Psoas muscle (tissue), 8 donors: ENCODE data around the gene NPLOC4. TPM values are rescaled to one million over a fixed set of nuclear protein-coding genes. Genes with fewer than 3 reads are reported as not detected.

Experiments used
- ATAC-seq, 4 donors: fragments of 200-7000 bp; cut with Tn5 transposase; one replicate each; pipeline ENCODE4 v1.9.1; 2020; ENCODE audit warnings: moderate library complexity in 3 of 4, mild to moderate bottlenecking in 2 of 4
- DNase-seq, 2 donors: peaks; one replicate each; pipeline ENCODE4 v3.0.0-alpha.2; 2020
- H3K27ac ChIP-seq: fragments of 200-600 bp; one replicate; pipeline ENCODE4 v1.8.0; 2022
- H3K27me3 ChIP-seq, 3 donors: fragments of 200-600 bp in 1 of 3; one replicate each; pipeline versions ENCODE4 v1.6.1 to v1.8.0; 2013 to 2022; ENCODE audit warnings: low read length in 2 of 3, mild to moderate bottlenecking in 2 of 3, moderate library complexity in 1 of 3; ENCODE audit not compliant: insufficient read depth in 3 of 3
- H3K36me3 ChIP-seq, 2 donors: fragments of 200-600 bp in 1 of 2; one replicate each; pipeline versions ENCODE4 v1.6.1 to v1.8.0; 2013 to 2022; ENCODE audit warnings: low read depth in 1 of 2, mild to moderate bottlenecking in 1 of 2, moderate library complexity in 1 of 2; ENCODE audit not compliant: insufficient read depth in 1 of 2
- H3K4me1 ChIP-seq: fragments of 200-600 bp; one replicate; pipeline ENCODE4 v1.8.0; 2022
- H3K4me3 ChIP-seq: fragments of 200-600 bp; one replicate; pipeline ENCODE4 v1.8.0; 2022; ENCODE audit warnings: mild to moderate bottlenecking
- H3K9me3 ChIP-seq: fragments of 200-600 bp; one replicate; pipeline ENCODE4 v1.8.0; 2022
- WGBS, 3 donors: extraction: QIAGEN DNeasy Blood & Tissue Kit; methylation state at CpG; one replicate each; pipeline versions ENCODE4 v1.1.6 to v1.1.7; 2013; 5-methylcytosine and 5-hydroxymethylcytosine counted together
- intact Hi-C, 2 donors: fragments of 100-400 bp; cut with DNase I; formaldehyde crosslinking; loops; one replicate each; pipeline versions ENCODE4 v1.11.0 to v1.14.2; 2022
- polyA plus RNA-seq, 3 donors: library from polyadenylated mRNA; stranded (reverse); fragments of 200-250 nt; gene quantifications; one replicate each; pipeline ENCODE4 v1.2.3, GENCODE V29; 2013
- total RNA-seq, 4 donors: library from RNA; stranded (reverse); fragmentation: NEBNext Ultra II Directional in 2 of 4; extraction: Animal tissue kit (Norgen Biotek cat#: 25700) in 2 of 4; gene quantifications; one replicate each; pipeline versions ENCODE4 v1.2.1 to v1.2.4, GENCODE V29; 2021 to 2023
- TF ChIP-seq, protein P1 (sequence below): fragments of 200-600 bp; IDR thresholded peaks from one replicate; pipeline ENCODE4 v1.8.0; 2022; ENCODE audit warnings: antibody characterized with exemption
- donor health status: healthy with polysubstance abuse.
- donor health status: DM: no; HTN: no; CAD: no; lungs with moderate emphysema.
- donor health status: Bipolar disorder and iron deficiency.
- donor health status: healthy.
- donor health status: DM: yes; HTN: yes; CAD: no.
- donor health status: DM: no; HTN: no; CAD: no.
- donor health status: DM: no; HTN: no; CAD: no.
- donor health status: DM: yes; HTN: yes; CAD: no.

Gene NPLOC4
- total and polyA plus RNA-seq, 7 donors = 87.3 to 414 (median 204) TPM

DNA sequence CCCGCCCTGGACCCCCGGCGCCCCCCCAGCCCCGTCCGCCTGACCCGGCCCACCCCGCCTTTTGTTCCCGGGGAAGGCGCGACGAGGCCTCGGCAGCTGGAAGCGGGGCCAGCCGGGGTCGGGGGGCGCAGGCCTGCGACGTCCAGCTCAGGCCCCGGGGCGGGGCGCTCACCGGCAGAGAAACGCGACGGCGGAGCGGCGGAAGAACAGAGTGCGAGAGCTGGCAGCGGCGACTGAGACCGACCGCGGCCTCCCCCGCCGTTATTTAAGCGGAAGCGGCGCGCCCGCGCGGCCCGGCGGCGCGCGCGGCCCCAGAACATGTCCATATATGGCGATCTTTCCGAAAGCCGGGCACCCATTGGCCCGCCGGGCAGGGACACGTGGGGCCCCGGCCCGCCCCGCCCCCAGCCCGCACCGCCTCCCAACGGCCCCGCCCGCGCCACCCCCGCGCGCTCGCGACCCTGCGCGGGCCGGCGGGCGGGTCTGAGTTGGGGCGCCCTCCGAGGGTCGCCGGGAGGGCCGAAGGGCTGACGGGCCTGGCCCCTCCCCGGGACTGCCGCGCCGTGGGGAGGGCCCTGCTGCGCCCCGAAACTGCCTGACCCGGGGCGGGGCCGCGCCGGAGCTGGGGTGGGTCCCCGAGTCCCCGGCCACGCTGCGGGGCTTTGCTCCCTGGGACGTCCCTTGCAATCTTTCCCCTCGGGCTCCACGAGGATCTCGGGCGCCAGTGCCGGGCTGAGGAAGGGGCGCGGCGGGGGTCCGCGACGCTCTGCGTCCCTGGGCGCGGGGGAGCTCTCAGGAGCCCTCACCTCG is 124.1 kb downstream of the NPLOC4 start, which contains the start of gene ACTG1:
Gene ACTG1 (minus strand): TSS at position 238 of the 810 bp plus-strand sequence. CDS start 445 bp downstream, outside the sequence.
- TF ChIP-seq, protein P1, sequence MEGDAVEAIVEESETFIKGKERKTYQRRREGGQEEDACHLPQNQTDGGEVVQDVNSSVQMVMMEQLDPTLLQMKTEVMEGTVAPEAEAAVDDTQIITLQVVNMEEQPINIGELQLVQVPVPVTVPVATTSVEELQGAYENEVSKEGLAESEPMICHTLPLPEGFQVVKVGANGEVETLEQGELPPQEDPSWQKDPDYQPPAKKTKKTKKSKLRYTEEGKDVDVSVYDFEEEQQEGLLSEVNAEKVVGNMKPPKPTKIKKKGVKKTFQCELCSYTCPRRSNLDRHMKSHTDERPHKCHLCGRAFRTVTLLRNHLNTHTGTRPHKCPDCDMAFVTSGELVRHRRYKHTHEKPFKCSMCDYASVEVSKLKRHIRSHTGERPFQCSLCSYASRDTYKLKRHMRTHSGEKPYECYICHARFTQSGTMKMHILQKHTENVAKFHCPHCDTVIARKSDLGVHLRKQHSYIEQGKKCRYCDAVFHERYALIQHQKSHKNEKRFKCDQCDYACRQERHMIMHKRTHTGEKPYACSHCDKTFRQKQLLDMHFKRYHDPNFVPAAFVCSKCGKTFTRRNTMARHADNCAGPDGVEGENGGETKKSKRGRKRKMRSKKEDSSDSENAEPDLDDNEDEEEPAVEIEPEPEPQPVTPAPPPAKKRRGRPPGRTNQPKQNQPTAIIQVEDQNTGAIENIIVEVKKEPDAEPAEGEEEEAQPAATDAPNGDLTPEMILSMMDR = no peak
- H3K9me3 ChIP-seq = no peaks in the 10 kb centered on the region
- H3K4me3 ChIP-seq = peak within 1 kb of the TSS; percentile 86
- WGBS, 3 donors = 0 to 1% (median 0%) methylated on average over 34 to 111 of the region's 111 CpGs
- DNase-seq (peak; percentile 93 to 97), ATAC-seq (peak; percentile 63 to 73 (median 70))
- intact Hi-C loops = loop anchor here (2.0 kb wide), 2 partner anchors 118 to 120 kb away; partner anchors contain the start of gene BAHCC1 (in 1 of the 2)
- H3K36me3 ChIP-seq = peaks cover 11 to 34% of the 10 kb centered on the region in 2 donors
- H3K27me3 ChIP-seq = no peaks in the 10 kb centered on the region
- peaks cover 23% of the 10 kb centered on the region for H3K4me1 ChIP-seq
- peak within 1 kb of the TSS; percentile 100 for H3K27ac ChIP-seq

DNA sequence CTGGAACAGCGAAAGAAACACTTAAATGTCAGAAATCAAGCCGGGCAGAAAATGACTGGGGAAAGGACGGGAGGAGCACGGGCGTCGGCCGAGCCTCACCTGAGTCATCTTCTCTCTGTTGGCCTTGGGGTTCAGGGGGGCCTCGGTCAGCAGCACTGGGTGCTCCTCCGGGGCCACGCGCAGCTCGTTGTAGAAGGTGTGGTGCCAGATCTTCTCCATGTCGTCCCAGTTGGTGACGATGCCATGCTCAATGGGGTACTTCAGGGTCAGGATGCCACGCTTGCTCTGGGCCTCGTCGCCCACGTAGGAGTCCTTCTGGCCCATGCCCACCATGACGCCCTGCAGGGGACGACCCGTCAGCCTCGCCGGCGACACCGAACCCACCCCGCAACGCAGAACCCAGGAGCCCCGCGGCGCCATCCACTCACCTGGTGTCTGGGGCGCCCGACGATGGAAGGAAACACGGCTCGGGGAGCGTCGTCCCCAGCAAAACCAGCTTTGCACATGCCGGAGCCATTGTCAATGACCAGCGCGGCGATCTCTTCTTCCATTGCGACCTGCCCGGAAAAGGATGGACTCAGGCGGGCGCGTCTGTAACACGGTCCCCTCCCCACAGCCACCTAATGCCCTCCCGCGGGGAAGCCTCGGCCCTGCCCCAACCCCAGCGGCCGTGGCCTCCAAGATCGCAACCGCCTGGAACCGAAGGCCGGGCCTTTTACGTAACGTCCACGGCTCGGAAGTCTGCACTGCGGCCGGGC is 124.9 kb downstream of the NPLOC4 start:
- TF ChIP-seq, protein P1 = no peak
- Histone ChIP-seq H3K36me3 (peaks cover 11 to 34% of the 10 kb centered on the region in 2 donors), H3K9me3 (no peaks in the 10 kb centered on the region), H3K27ac (peak overlapping the region; percentile 100), H3K4me1 (peaks cover 19% of the 10 kb centered on the region), H3K4me3 (peak overlapping the region; percentile 86), H3K27me3 (no peaks in the 10 kb centered on the region)
- 0 to 1% (median 0%) methylated on average over 55 to 62 of the region's 62 CpGs for WGBS, 3 donors
- peak in 2 of 4 donors; percentile 5 to 6 for ATAC-seq
- DNase-seq = peak in 1 of 2 donors; percentile 75
- intact Hi-C loops = loop anchor here (2.0 kb wide), 3 partner anchors 113 to 119 kb away; partner anchors contain the start of gene BAHCC1 (in 1 of the 2)

DNA sequence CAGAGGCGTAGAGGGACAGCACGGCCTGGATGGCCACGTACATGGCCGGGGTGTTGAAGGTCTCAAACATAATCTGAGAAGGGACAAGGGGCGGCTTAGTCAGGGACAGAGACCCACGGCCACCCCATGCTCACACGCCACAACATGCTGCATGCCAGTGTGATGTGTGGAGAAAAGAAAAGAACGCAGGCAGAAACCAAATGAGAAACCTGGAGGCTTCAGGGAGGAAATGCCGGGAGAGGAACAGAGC is 125.4 kb downstream of the NPLOC4 start:
- H3K36me3 ChIP-seq = peaks cover 11 to 34% of the 10 kb centered on the region in 2 donors
- peak overlapping the region; percentile 100 for H3K27ac ChIP-seq
- WGBS, 3 donors = 0 to 2% (median 1%) methylated on average over 9 of the region's 9 CpGs
- TF ChIP-seq, protein P1 = no peak
- no peak for DNase-seq
- ATAC-seq = no peak
- H3K4me3 ChIP-seq = peak overlapping the region; percentile 86
- intact Hi-C loops = loop anchor here in 1 of 2 donors (2.0 kb wide), 1 partner anchor 113 kb away; no protein-coding TSS in a partner anchor
- H3K4me1 ChIP-seq = peaks cover 14% of the 10 kb centered on the region
- no peaks in the 10 kb centered on the region for H3K27me3 ChIP-seq
- H3K9me3 ChIP-seq = no peaks in the 10 kb centered on the region

DNA sequence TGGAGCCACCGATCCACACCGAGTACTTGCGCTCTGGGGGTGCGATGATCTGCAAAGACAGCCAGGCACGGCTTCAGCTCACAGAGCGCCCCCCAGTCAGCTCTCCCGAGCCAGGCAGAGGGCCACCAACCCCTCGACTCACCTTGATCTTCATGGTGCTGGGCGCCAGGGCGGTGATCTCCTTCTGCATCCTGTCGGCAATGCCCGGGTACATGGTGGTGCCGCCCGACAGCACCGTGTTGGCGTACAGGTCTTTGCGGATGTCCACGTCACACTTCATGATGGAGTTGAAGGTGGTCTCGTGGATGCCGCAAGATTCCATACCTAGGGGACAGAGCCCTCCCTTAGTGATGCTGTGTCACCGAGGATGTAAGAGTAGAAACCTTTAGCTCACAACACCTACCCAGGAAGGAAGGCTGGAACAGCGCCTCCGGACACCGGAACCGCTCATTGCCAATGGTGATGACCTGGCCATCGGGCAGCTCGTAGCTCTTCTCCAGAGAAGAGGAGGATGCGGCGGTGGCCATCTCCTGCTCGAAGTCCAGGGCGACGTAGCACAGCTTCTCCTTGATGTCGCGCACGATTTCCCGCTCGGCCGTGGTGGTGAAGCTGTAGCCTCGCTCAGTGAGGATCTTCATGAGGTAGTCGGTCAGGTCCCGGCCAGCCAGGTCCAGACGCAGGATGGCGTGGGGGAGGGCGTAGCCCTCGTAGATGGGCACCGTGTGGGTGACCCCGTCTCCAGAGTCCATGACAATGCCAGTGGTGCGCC is 125.9 kb downstream of the NPLOC4 start:
- Histone ChIP-seq H3K27me3 (no peaks in the 10 kb centered on the region), H3K9me3 (no peaks in the 10 kb centered on the region), H3K27ac (peak overlapping the region; percentile 100), H3K4me1 (peaks cover 9% of the 10 kb centered on the region), H3K4me3 (peak overlapping the region; percentile 86), H3K36me3 (peaks cover 11 to 34% of the 10 kb centered on the region in 2 donors)
- TF ChIP-seq, protein P1 = no peak
- DNase-seq = no peak
- 1% methylated on average over 46 to 48 of the region's 48 CpGs for WGBS, 3 donors
- no peak for ATAC-seq
- intact Hi-C loops = loop anchor here in 1 of 2 donors (2.0 kb wide), 1 partner anchor 112 kb away; no protein-coding TSS in a partner anchor
